Measurements from ENCODE around the gene ANGEL1. TPM values are rescaled to one million over a fixed set of nuclear protein-coding genes. Genes with fewer than 3 reads are reported as not detected.

The ANGEL1 gene
- total and polyA plus RNA-seq, 9 of the 15 experiments (the other 6 are each of a cell fraction or from before 2014, with no cell fraction given), result 2.1 to 22.2 (median 7.3) TPM

- intact Hi-C loops (cut with micrococcal nuclease) (no loop called here), in situ Hi-C loops (cut with MboI) (no loop called here)
- Histone ChIP-seq H3K36me3 (ENCODE audit: control insufficient read depth, insufficient read depth, low read length) (no peaks in the 10 kb centered on the region), H3K79me2 (ENCODE audit: control insufficient read depth, insufficient read depth, low read length) (no peaks in the 10 kb centered on the region), H4K20me1 (replicated peaks; ENCODE audit: control insufficient read depth, insufficient read depth, low read length) (no peaks in the 10 kb centered on the region), H3K9me3 (replicated peaks; ENCODE audit: control insufficient read depth, insufficient read depth, low read depth, low read length) (0 out of 2 replicates have a peak, but pooled peaks cover 2% of the 10 kb centered on the region), H3K27ac (ENCODE audit: extremely low read depth, low read depth, low read length) (no peak overlapping the region), H3K4me2 (ENCODE audit: insufficient read depth, low read length) (no peak overlapping the region), H3K27me3 (ENCODE audit: control insufficient read depth in 2 of 2, insufficient read depth in 2 of 2, low read length in 2 of 2) (no peaks in the 10 kb centered on the region), H3K9me1 (ENCODE audit: control insufficient read depth, insufficient read depth, low read length) (no peaks in the 10 kb centered on the region), H3K9ac (ENCODE audit: insufficient read depth in 1 of 2, low read depth in 2 of 2, low read length in 2 of 2) (no peak overlapping the region), H3K4me1 (replicated peaks in 1 of 2; ENCODE audit: control insufficient read depth in 2 of 2, insufficient read depth in 2 of 2, low read length in 2 of 2) (no peaks in the 10 kb centered on the region), H3K4me3 (no peak overlapping the region), H2AFZ (ENCODE audit: low read depth, low read length) (no peak overlapping the region)
- TF ChIP-seq ZNF445 (CRISPR knock-in tag; IDR thresholded peaks at IDR 0.05; ENCODE audit: low read depth) (no peak), MTF1 (CRISPR knock-in tag; IDR thresholded peaks at IDR 0.05; ENCODE audit: borderline replicate concordance) (no peak), EZH2 (IDR thresholded peaks at IDR 0.05; ENCODE audit: borderline replicate concordance, low read depth, low read length) (no peak), EP300 (IDR thresholded peaks at IDR 0.05; ENCODE audit: low read length) (no peak)
- no TSS peak for BruUV-seq (replicated peaks)
- ChIA-PET CTCF (ENCODE audit: low intra/inter-chr PET ratio) (no interaction called here), POLR2A (no interaction called here)
- DNase-seq (ENCODE audit: extremely low read depth in 1 of 4, low spot score in 3 of 4) (no peak), FAIRE-seq (no peak), ATAC-seq (no peak)
- WGBS (ENCODE audit: insufficient coverage, low coverage, missing lambda C conversion rate), result 23% methylated on average over 6 of the region's 6 CpGs
Observed at GRCh38 chr14:76742185-76742584, 70.5 kb downstream of the ANGEL1 start.

DNA sequence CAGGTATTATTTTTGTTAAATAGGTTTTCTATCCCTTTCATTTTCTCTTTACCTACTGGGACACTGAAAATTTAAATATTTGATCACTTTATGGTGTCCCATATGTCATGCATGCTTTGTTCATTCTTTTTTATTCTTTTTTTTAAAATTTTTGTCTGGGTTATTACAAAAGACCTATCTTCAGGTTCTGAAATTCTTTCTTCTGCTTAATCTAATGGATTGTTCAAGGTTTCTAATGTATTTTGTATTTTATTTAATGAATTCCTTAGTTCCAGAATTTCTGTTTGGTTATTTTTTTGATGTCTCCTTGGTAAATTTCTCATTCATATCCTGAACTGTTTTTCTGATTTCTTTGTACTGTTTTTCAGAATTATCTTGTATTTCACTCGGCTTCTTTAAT lies 71.6 kb downstream of the ANGEL1 start:
- no peaks in the 10 kb centered on the region for H3K36me3 ChIP-seq (ENCODE audit: control insufficient read depth, insufficient read depth, low read length)
- no peak overlapping the region for H3K9ac ChIP-seq (ENCODE audit: insufficient read depth in 1 of 2, low read depth in 2 of 2, low read length in 2 of 2)
- FAIRE-seq (no peak), ATAC-seq (no peak), DNase-seq (ENCODE audit: extremely low read depth in 1 of 4, low spot score in 3 of 4) (no peak)
- no peaks in the 10 kb centered on the region for H3K9me1 ChIP-seq (ENCODE audit: control insufficient read depth, insufficient read depth, low read length)
- POLR2A ChIA-PET, result interaction anchor here (0.6 kb wide), 1 partner anchor 20 kb away, joined by 3 read pairs; the partner anchor contains the start of gene VASH1
- no peaks in the 10 kb centered on the region for H3K4me1 ChIP-seq (replicated peaks in 1 of 2; ENCODE audit: control insufficient read depth in 2 of 2, insufficient read depth in 2 of 2, low read length in 2 of 2)
- TF ChIP-seq ZFP30 (CRISPR knock-in tag; IDR thresholded peaks at IDR 0.05; ENCODE audit: borderline replicate concordance) (peak; percentile 68; the same call in 1 of the 2 replicates), TRIM24 (IDR thresholded peaks at IDR 0.05) (peak in 1 of 2 experiments; percentile 12; a peak in 1 of 4 replicates)
- TF ChIP-seq, protein P1, sequence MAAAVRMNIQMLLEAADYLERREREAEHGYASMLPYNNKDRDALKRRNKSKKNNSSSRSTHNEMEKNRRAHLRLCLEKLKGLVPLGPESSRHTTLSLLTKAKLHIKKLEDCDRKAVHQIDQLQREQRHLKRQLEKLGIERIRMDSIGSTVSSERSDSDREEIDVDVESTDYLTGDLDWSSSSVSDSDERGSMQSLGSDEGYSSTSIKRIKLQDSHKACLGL (CRISPR knock-in tag; IDR thresholded peaks at IDR 0.05; ENCODE audit: borderline replicate concordance, poor library complexity, severe bottlenecking), result no peak
- no peaks in the 10 kb centered on the region for H3K79me2 ChIP-seq (ENCODE audit: control insufficient read depth, insufficient read depth, low read length)
- 0 out of 2 replicates have a peak, but pooled peaks cover 2% of the 10 kb centered on the region for H3K9me3 ChIP-seq (replicated peaks; ENCODE audit: control insufficient read depth, insufficient read depth, low read depth, low read length)
- H3K27ac ChIP-seq (ENCODE audit: extremely low read depth, low read depth, low read length), result no peak overlapping the region
- intact Hi-C loops (cut with micrococcal nuclease) (no loop called here), in situ Hi-C loops (cut with MboI) (no loop called here)
- no peaks in the 10 kb centered on the region for H3K27me3 ChIP-seq (ENCODE audit: control insufficient read depth in 2 of 2, insufficient read depth in 2 of 2, low read length in 2 of 2)
- no TSS peak for BruUV-seq (replicated peaks)
- CTCF ChIA-PET (ENCODE audit: low intra/inter-chr PET ratio), result no interaction called here
- no peak overlapping the region for H3K4me3 ChIP-seq
- WGBS (ENCODE audit: insufficient coverage, low coverage, missing lambda C conversion rate), result 0% methylated on average over 1 of the region's 1 CpG
- no peaks in the 10 kb centered on the region for H4K20me1 ChIP-seq (replicated peaks; ENCODE audit: control insufficient read depth, insufficient read depth, low read length)
- H2AFZ ChIP-seq (ENCODE audit: low read depth, low read length), result no peak overlapping the region
- H3K4me2 ChIP-seq (ENCODE audit: insufficient read depth, low read length), result no peak overlapping the region

Other genes starting within 250 kb of the ANGEL1 start
- gene VASH1, start 51.4 kb downstream of the ANGEL1 start, total RNA-seq (2014; rRNA removed), result 0.05 and 0.16 TPM in 2 replicates
- 0.11 and 0.22 TPM in 2 replicates for gene VASH1, start 51.4 kb downstream of the ANGEL1 start, total RNA-seq (2014; rRNA removed; fragmentation: Illumina TruSeq; extraction: Trizol)
- gene VASH1, start 51.4 kb downstream of the ANGEL1 start, total RNA-seq (2015; rRNA removed; fragmentation: Illumina TruSeq; extraction: Trizol), result 0.11 and 0.25 TPM in 2 replicates
- gene VASH1, start 51.4 kb downstream of the ANGEL1 start, total RNA-seq (2021), result 0.16 and 0.27 TPM in 2 replicates
- 0.15 and 0.43 TPM in 2 replicates for gene VASH1, start 51.4 kb downstream of the ANGEL1 start, polyA plus RNA-seq (2011; rRNA removed)
- 0.03 and 0.11 TPM in 2 replicates for gene VASH1, start 51.4 kb downstream of the ANGEL1 start, polyA plus RNA-seq (2014; fragmentation: Illumina TruSeq; extraction: Trizol)
- under 1 TPM in 1 of 2 experiments, not detected in 1; 0.01 TPM for gene VASH1, start 51.4 kb downstream of the ANGEL1 start, polyA plus RNA-seq (2014; fragmentation: Nextera tagmentation; extraction: Ambion mirVana)
- gene VASH1, start 51.4 kb downstream of the ANGEL1 start, polyA plus RNA-seq (2014; rRNA removed), result 0.16 and 0.49 TPM in 2 replicates
- not detected in 2 replicates for gene LRRC74A, start 13.5 kb upstream of the ANGEL1 start, total RNA-seq (2014; rRNA removed)
- not detected in 2 replicates for gene LRRC74A, start 13.5 kb upstream of the ANGEL1 start, total RNA-seq (2014; rRNA removed; fragmentation: Illumina TruSeq; extraction: Trizol)
- gene LRRC74A, start 13.5 kb upstream of the ANGEL1 start, total RNA-seq (2015; rRNA removed; fragmentation: Illumina TruSeq; extraction: Trizol), result not detected in 2 replicates
- not detected in 2 replicates for gene LRRC74A, start 13.5 kb upstream of the ANGEL1 start, total RNA-seq (2021)
- not detected in 2 replicates for gene LRRC74A, start 13.5 kb upstream of the ANGEL1 start, polyA plus RNA-seq (2011; rRNA removed)
- gene LRRC74A, start 13.5 kb upstream of the ANGEL1 start, polyA plus RNA-seq (2014; fragmentation: Illumina TruSeq; extraction: Trizol), result not detected in 2 replicates
- gene LRRC74A, start 13.5 kb upstream of the ANGEL1 start, polyA plus RNA-seq (2014; fragmentation: Nextera tagmentation; extraction: Ambion mirVana), result not detected
- not detected in 2 replicates for gene LRRC74A, start 13.5 kb upstream of the ANGEL1 start, polyA plus RNA-seq (2014; rRNA removed)
- gene IRF2BPL, start 215.8 kb upstream of the ANGEL1 start, total RNA-seq (2014; rRNA removed), result 14.4 and 18.2 TPM in 2 replicates
- gene IRF2BPL, start 215.8 kb upstream of the ANGEL1 start, total RNA-seq (2014; rRNA removed; fragmentation: Illumina TruSeq; extraction: Trizol), result 2.4 and 2.5 TPM in 2 replicates
- 4.2 and 5.1 TPM in 2 replicates for gene IRF2BPL, start 215.8 kb upstream of the ANGEL1 start, total RNA-seq (2015; rRNA removed; fragmentation: Illumina TruSeq; extraction: Trizol)
- gene IRF2BPL, start 215.8 kb upstream of the ANGEL1 start, total RNA-seq (2021), result 21.6 and 22.1 TPM in 2 replicates
- gene IRF2BPL, start 215.8 kb upstream of the ANGEL1 start, polyA plus RNA-seq (2011; rRNA removed), result 1.3 and 2.8 TPM in 2 replicates
- 2.5 and 3.6 TPM in 2 replicates for gene IRF2BPL, start 215.8 kb upstream of the ANGEL1 start, polyA plus RNA-seq (2014; fragmentation: Illumina TruSeq; extraction: Trizol)
- under 1 TPM; 0.52 to 0.75 TPM for gene IRF2BPL, start 215.8 kb upstream of the ANGEL1 start, polyA plus RNA-seq (2014; fragmentation: Nextera tagmentation; extraction: Ambion mirVana)
- gene IRF2BPL, start 215.8 kb upstream of the ANGEL1 start, polyA plus RNA-seq (2014; rRNA removed), result 6.5 and 6.9 TPM in 2 replicates

Data from K562 (cell line).